D721Med (cell line): ENCODE measurements around the gene LTC4S.

Experiments
- DNase-seq: peaks from one replicate; pipeline ENCODE4 v3.0.0; 2011; ENCODE audit warnings: low spot score; ENCODE audit not compliant: insufficient read length
- FAIRE-seq: peaks from 2 replicates; lab custom pipeline; 2011; peaks lifted over from hg19 to GRCh38; lab: Jason Lieb, UNC
- CTCF ChIP-seq: IDR thresholded peaks from 2 replicates; pipeline ENCODE4 v1.5.1; 2012; ENCODE audit warnings: mild to moderate bottlenecking, control low read depth; ENCODE audit not compliant: insufficient read depth; ENCODE audit errors: missing control alignments

Gene LTC4S

GRCh38 chr5:179822444-179822990 is 28.7 kb downstream of the LTC4S start:
- FAIRE-seq (no peak), DNase-seq (no peak)
- no peak for TF ChIP-seq CTCF

GRCh38 chr5:179823937-179824744 is 30.4 kb downstream of the LTC4S start:
- DNase-seq, result no peak
- no peak for TF ChIP-seq CTCF
- no peak for FAIRE-seq

DNA sequence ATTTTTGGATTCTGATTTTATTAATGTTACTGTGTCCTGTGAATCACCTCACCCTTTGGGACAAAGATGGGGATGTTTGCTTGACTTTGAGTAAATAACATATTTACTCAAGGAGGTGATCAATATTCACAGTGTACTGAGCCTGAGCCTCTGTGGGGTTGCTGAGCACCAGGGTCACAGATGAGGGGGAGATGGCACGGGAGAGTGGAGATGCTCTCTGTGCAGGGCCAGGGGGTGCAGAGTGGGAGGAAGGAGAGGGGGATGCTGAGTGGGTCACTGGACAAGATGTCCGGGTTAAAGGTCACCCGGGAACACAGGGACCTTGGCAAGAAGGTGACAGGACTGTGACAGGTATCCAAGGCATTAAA is 30.9 kb downstream of the LTC4S start:
- FAIRE-seq, result no peak
- TF ChIP-seq CTCF, result no peak
- DNase-seq, result no peak

- DNase-seq, result no peak
- TF ChIP-seq CTCF, result no peak
- FAIRE-seq, result no peak
These were observed 31.9 kb downstream of the LTC4S start for GRCh38 chr5:179825655-179826182.

DNA sequence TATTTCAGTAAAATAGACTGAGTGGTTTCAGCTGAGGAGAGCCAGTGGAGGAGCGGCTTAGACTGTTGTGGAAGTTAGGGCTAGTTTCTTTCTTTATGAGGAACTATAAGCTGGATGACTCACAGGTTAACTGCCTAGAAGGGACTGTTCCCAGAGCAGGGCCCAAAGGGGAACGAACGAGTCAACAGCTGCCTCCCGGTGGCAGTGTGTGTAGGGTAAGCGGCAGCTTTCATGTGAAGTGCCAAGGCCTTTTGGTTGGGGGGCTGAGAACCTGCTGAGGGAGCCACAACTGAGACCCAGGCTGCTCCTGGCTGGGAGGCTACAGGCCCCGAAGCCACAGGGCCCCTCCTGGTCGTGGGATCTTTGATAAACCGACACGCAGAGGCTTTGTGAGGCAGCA is 33.9 kb downstream of the LTC4S start:
- TF ChIP-seq CTCF, result no peak
- DNase-seq (no peak), FAIRE-seq (no peak)

DNA sequence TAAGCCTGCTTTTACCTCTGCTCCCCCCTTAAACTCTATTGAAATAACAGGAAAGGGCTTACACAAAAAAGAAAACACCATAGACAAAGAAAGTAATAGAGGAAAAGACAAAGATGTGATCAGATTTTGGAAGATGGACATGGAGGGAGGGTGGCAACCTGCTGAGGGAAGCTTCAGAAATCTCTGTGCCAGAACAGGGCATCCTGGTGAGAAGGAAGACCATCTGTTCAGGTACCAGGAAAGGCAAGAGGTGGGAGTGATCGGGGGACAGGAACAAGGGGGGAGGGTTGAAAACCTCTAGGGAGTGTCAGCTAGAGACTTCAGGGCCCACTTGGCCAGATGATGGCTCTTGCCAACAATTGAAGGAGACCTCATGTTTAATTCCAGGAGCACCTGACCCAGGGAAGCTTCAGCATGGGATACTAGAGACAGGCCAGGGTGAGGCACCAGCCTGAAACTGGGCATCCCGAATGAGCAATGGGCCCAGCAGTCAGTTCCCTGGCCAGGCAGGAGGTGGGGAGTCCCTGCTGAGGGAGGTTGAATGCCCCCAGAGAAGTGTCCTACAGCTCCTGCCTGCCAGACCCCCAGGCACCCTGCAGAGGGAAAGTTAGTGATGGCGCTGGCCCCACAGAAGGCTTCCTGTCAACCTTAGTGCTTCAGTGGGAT is 35.1 kb downstream of the LTC4S start:
- TF ChIP-seq CTCF, result no peak
- DNase-seq (no peak), FAIRE-seq (no peak)
